Hepatocyte (in vitro differentiated cells): Measurements from ENCODE around the gene AOC1. TPM values are rescaled to one million over a fixed set of nuclear protein-coding genes. Genes with fewer than 3 reads are reported as not detected.

Experiments used
- DNase-seq: peaks from one replicate; pipeline ENCODE4 v3.0.0-alpha.2; 2016; ENCODE audit warnings: low spot score
- H2AFZ ChIP-seq: fragments of 200-600 bp; sonication (generic); 2 replicates; pipeline ENCODE4 v1.6.0; 2016; ENCODE audit warnings: antibody characterized with exemption, mild to moderate bottlenecking
- H3K27ac ChIP-seq: fragments of 200-600 bp; sonication (generic); 2 replicates; pipeline ENCODE4 v1.5.1; 2016; ENCODE audit warnings: mild to moderate bottlenecking
- H3K27me3 ChIP-seq: fragments of 200-600 bp; sonication (generic); 2 replicates; pipeline ENCODE4 v1.6.1; 2016
- H3K36me3 ChIP-seq: fragments of 200-600 bp; sonication (generic); replicated peaks from 2 replicates; pipeline ENCODE4 v1.5.1; 2016; ENCODE audit warnings: low read depth; ENCODE audit not compliant: insufficient read depth
- H3K4me1 ChIP-seq: fragments of 200-600 bp; sonication (generic); 2 replicates; pipeline ENCODE4 v1.5.1; 2016; ENCODE audit warnings: mild to moderate bottlenecking, moderate library complexity; ENCODE audit not compliant: insufficient read depth
- H3K4me2 ChIP-seq: fragments of 200-600 bp; sonication (generic); 2 replicates; pipeline ENCODE4 v1.6.0; 2016
- H3K4me3 ChIP-seq: fragments of 200-600 bp; sonication (generic); 2 replicates; pipeline ENCODE4 v1.5.1; 2016; ENCODE audit warnings: mild to moderate bottlenecking
- H3K79me2 ChIP-seq: fragments of 200-600 bp; sonication (generic); 2 replicates; pipeline ENCODE4 v1.6.0; 2017; ENCODE audit warnings: mild to moderate bottlenecking
- H3K9me2 ChIP-seq: fragments of 200-600 bp; sonication (generic); replicated peaks from 2 replicates; pipeline ENCODE4 v1.6.0; 2017; ENCODE audit warnings: mild to moderate bottlenecking; ENCODE audit not compliant: insufficient read depth
- H3K9me3 ChIP-seq: fragments of 200-600 bp; sonication (generic); 2 replicates; pipeline ENCODE4 v1.5.1; 2016; ENCODE audit warnings: low read depth, mild to moderate bottlenecking
- H4K20me1 ChIP-seq: fragments of 200-600 bp; sonication (generic); 2 replicates; pipeline ENCODE4 v1.6.0; 2016; ENCODE audit warnings: mild to moderate bottlenecking; ENCODE audit not compliant: insufficient read depth, poor library complexity, severe bottlenecking
- CTCF ChIP-seq: fragments of 200-600 bp; sonication (generic); IDR thresholded peaks from 2 replicates; pipeline ENCODE4 v1.5.1; 2016; ENCODE audit warnings: antibody characterized with exemption, mild to moderate bottlenecking; ENCODE audit not compliant: poor library complexity
- EZH2 ChIP-seq: fragments of 200-600 bp; sonication (generic); IDR thresholded peaks from 2 replicates; pipeline ENCODE4 v1.6.1; 2016; ENCODE audit warnings: antibody characterized with exemption, mild to moderate bottlenecking, borderline replicate concordance
- EZH2phosphoT487 ChIP-seq: fragments of 200-600 bp; sonication (generic); IDR thresholded peaks from one replicate; pipeline ENCODE4 v1.6.1; 2018; ENCODE audit warnings: antibody characterized with exemption, mild to moderate bottlenecking, low read depth, moderate library complexity; ENCODE audit not compliant: unreplicated experiment, severe bottlenecking
- WGBS: methylation state at CpG from one replicate; pipeline ENCODE4 v1.1.6; 2016; ENCODE audit warnings: low lambda C conversion rate; ENCODE audit errors: missing lambda C conversion rate; 5-methylcytosine and 5-hydroxymethylcytosine counted together
- polyA plus RNA-seq: library from polyadenylated mRNA; unstranded; fragments of >200 nt; fragmentation: Nextera tagmentation; extraction: Ambion mirVana; gene quantifications from 2 replicates; pipeline ENCODE4 v1.2.1, GENCODE V29; 2016
- total RNA-seq: library from RNA; depleted of rRNA; stranded (reverse); fragments of >200 nt; gene quantifications from 2 replicates; pipeline ENCODE4 v1.2.3, GENCODE V29; 2014

Gene AOC1
- total and polyA plus RNA-seq, 2 experiments from 2014 or later, result 5.9 to 9.1 TPM

GRCh38 chr7:150895809-150896208 lies 43.5 kb downstream of the AOC1 start:
- H3K79me2 ChIP-seq, result no peaks in the 10 kb centered on the region
- H3K36me3 ChIP-seq, result no peaks in the 10 kb centered on the region
- H4K20me1 ChIP-seq, result no peaks in the 10 kb centered on the region
- 64% methylated on average over 2 of the region's 2 CpGs for WGBS
- H3K27ac ChIP-seq, result no peak overlapping the region
- no peak overlapping the region for H3K4me3 ChIP-seq
- H3K4me1 ChIP-seq, result peaks cover 4% of the 10 kb centered on the region
- DNase-seq, result no peak
- no peak overlapping the region for H2AFZ ChIP-seq
- no peaks in the 10 kb centered on the region for H3K9me3 ChIP-seq
- H3K27me3 ChIP-seq, result peaks cover 21% of the 10 kb centered on the region
- TF ChIP-seq EZH2 (no peak), CTCF (no peak), EZH2phosphoT487 (no peak)
- H3K9me2 ChIP-seq, result no peaks in the 10 kb centered on the region
- H3K4me2 ChIP-seq, result no peak overlapping the region

- H3K4me1 ChIP-seq, result peaks cover 13% of the 10 kb centered on the region
- no peak for TF ChIP-seq CTCF
- TF ChIP-seq EZH2phosphoT487, result no peak
- no peak for TF ChIP-seq EZH2
- H3K36me3 ChIP-seq, result no peaks in the 10 kb centered on the region
- WGBS, result 81% methylated on average over 10 of the region's 10 CpGs
- peaks cover 21% of the 10 kb centered on the region for H3K27me3 ChIP-seq
- no peak overlapping the region for H2AFZ ChIP-seq
- no peak for DNase-seq
- H3K9me2 ChIP-seq, result no peaks in the 10 kb centered on the region
- no peak overlapping the region for H3K4me2 ChIP-seq
- H3K27ac ChIP-seq, result no peak overlapping the region
- H3K9me3 ChIP-seq, result no peaks in the 10 kb centered on the region
- H3K4me3 ChIP-seq, result no peak overlapping the region
- H3K79me2 ChIP-seq, result no peaks in the 10 kb centered on the region
- H4K20me1 ChIP-seq, result no peaks in the 10 kb centered on the region
These were observed 44.4 kb downstream of the AOC1 start for GRCh38 chr7:150896562-150897209.

- Histone ChIP-seq H3K4me1 (peaks cover 16% of the 10 kb centered on the region), H3K4me2 (no peak overlapping the region), H4K20me1 (no peaks in the 10 kb centered on the region), H3K79me2 (no peaks in the 10 kb centered on the region), H3K4me3 (no peak overlapping the region), H3K27me3 (peaks cover 21% of the 10 kb centered on the region), H2AFZ (no peak overlapping the region), H3K36me3 (no peaks in the 10 kb centered on the region), H3K9me3 (no peaks in the 10 kb centered on the region), H3K27ac (no peak overlapping the region), H3K9me2 (no peaks in the 10 kb centered on the region)
- DNase-seq, result no peak
- 71% methylated on average over 22 of the region's 22 CpGs for WGBS
- TF ChIP-seq EZH2 (no peak), CTCF (no peak), EZH2phosphoT487 (no peak)
These were observed 45.5 kb downstream of the AOC1 start for GRCh38 chr7:150897502-150898474.
